ENCODE results near the gene GSN. TPM values are rescaled to one million over a fixed set of nuclear protein-coding genes. Genes with fewer than 3 reads are reported as not detected.

GSN gene
- total and polyA plus RNA-seq, 2 of the 8 experiments (the other 6 are each of a cell fraction or from before 2014, with no cell fraction given), result 52.3 to 94.5 TPM

DNA sequence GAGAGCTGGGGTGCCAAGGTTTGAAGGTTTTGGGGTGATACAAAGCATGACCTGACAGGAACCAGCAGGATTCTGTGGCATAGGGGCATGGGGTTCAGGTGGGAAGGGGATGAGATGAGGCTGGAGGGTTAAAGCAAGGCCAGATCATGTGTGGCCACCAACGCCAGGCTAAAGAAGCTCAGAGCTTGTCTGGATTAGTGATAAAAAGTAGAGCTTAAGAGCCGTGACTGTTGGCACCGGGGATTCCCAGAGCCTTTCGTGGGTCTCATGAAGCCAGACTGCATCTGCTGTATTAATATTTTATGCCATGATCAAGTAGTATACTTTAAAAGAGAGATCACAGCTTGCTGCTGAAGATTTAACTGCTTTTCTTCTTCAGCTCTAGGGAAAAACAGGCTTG lies 8.5 kb upstream of the GSN start (continued):
- TF ChIP-seq RNF2 (IDR thresholded peaks at IDR 0.05; ENCODE audit: borderline replicate concordance, low read depth, low read length, missing control alignments, poor library complexity, severe bottlenecking) (no peak), EZH2 (IDR thresholded peaks at IDR 0.05; ENCODE audit: low read depth, low read length, severe bottlenecking) (no peak), SIRT6 (IDR thresholded peaks at IDR 0.05; ENCODE audit: low read length) (no peak), SP2 (IDR thresholded peaks at IDR 0.05; ENCODE audit: low read length) (no peak), KDM1A (IDR thresholded peaks at IDR 0.05; ENCODE audit: borderline replicate concordance, low read length) (no peak), SP4 (IDR thresholded peaks at IDR 0.05; ENCODE audit: low read length) (no peak)
- TF ChIP-seq, protein P1, sequence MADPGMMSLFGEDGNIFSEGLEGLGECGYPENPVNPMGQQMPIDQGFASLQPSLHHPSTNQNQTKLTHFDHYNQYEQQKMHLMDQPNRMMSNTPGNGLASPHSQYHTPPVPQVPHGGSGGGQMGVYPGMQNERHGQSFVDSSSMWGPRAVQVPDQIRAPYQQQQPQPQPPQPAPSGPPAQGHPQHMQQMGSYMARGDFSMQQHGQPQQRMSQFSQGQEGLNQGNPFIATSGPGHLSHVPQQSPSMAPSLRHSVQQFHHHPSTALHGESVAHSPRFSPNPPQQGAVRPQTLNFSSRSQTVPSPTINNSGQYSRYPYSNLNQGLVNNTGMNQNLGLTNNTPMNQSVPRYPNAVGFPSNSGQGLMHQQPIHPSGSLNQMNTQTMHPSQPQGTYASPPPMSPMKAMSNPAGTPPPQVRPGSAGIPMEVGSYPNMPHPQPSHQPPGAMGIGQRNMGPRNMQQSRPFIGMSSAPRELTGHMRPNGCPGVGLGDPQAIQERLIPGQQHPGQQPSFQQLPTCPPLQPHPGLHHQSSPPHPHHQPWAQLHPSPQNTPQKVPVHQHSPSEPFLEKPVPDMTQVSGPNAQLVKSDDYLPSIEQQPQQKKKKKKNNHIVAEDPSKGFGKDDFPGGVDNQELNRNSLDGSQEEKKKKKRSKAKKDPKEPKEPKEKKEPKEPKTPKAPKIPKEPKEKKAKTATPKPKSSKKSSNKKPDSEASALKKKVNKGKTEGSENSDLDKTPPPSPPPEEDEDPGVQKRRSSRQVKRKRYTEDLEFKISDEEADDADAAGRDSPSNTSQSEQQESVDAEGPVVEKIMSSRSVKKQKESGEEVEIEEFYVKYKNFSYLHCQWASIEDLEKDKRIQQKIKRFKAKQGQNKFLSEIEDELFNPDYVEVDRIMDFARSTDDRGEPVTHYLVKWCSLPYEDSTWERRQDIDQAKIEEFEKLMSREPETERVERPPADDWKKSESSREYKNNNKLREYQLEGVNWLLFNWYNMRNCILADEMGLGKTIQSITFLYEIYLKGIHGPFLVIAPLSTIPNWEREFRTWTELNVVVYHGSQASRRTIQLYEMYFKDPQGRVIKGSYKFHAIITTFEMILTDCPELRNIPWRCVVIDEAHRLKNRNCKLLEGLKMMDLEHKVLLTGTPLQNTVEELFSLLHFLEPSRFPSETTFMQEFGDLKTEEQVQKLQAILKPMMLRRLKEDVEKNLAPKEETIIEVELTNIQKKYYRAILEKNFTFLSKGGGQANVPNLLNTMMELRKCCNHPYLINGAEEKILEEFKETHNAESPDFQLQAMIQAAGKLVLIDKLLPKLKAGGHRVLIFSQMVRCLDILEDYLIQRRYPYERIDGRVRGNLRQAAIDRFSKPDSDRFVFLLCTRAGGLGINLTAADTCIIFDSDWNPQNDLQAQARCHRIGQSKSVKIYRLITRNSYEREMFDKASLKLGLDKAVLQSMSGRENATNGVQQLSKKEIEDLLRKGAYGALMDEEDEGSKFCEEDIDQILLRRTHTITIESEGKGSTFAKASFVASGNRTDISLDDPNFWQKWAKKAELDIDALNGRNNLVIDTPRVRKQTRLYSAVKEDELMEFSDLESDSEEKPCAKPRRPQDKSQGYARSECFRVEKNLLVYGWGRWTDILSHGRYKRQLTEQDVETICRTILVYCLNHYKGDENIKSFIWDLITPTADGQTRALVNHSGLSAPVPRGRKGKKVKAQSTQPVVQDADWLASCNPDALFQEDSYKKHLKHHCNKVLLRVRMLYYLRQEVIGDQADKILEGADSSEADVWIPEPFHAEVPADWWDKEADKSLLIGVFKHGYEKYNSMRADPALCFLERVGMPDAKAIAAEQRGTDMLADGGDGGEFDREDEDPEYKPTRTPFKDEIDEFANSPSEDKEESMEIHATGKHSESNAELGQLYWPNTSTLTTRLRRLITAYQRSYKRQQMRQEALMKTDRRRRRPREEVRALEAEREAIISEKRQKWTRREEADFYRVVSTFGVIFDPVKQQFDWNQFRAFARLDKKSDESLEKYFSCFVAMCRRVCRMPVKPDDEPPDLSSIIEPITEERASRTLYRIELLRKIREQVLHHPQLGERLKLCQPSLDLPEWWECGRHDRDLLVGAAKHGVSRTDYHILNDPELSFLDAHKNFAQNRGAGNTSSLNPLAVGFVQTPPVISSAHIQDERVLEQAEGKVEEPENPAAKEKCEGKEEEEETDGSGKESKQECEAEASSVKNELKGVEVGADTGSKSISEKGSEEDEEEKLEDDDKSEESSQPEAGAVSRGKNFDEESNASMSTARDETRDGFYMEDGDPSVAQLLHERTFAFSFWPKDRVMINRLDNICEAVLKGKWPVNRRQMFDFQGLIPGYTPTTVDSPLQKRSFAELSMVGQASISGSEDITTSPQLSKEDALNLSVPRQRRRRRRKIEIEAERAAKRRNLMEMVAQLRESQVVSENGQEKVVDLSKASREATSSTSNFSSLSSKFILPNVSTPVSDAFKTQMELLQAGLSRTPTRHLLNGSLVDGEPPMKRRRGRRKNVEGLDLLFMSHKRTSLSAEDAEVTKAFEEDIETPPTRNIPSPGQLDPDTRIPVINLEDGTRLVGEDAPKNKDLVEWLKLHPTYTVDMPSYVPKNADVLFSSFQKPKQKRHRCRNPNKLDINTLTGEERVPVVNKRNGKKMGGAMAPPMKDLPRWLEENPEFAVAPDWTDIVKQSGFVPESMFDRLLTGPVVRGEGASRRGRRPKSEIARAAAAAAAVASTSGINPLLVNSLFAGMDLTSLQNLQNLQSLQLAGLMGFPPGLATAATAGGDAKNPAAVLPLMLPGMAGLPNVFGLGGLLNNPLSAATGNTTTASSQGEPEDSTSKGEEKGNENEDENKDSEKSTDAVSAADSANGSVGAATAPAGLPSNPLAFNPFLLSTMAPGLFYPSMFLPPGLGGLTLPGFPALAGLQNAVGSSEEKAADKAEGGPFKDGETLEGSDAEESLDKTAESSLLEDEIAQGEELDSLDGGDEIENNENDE (IDR thresholded peaks at IDR 0.05; ENCODE audit: insufficient replicate concordance, low read length), result no peak

Measured in H1 (cell line).